Parathyroid adenoma (tissue), 2 donors: ENCODE results near the gene PRDX3.

Source experiments
- H2AFZ ChIP-seq: fragments of 300-600 bp; sonication (generic); one replicate; pipeline ENCODE4 v1.7.0; 2017; ENCODE audit warnings: antibody characterized with exemption, mild to moderate bottlenecking
- H3K27ac ChIP-seq: fragments of 300-600 bp; sonication (generic); one replicate; pipeline ENCODE4 v1.7.0; 2017
- H3K27me3 ChIP-seq: fragments of 300-600 bp; sonication (generic); one replicate; pipeline ENCODE4 v1.7.0; 2017; ENCODE audit warnings: low read length; ENCODE audit not compliant: control insufficient read depth, insufficient read depth
- H3K36me3 ChIP-seq: fragments of 300-600 bp; sonication (generic); one replicate; pipeline ENCODE4 v1.7.0; 2017; ENCODE audit warnings: low read length; ENCODE audit not compliant: control insufficient read depth, insufficient read depth
- H3K4me1 ChIP-seq: fragments of 300-600 bp; sonication (generic); one replicate; pipeline ENCODE4 v1.7.0; 2017; ENCODE audit warnings: control low read depth
- H3K4me2 ChIP-seq: fragments of 300-600 bp; sonication (generic); one replicate; pipeline ENCODE4 v1.7.0; 2017; ENCODE audit warnings: low read length
- H3K4me3 ChIP-seq: fragments of 300-600 bp; sonication (generic); one replicate; pipeline ENCODE4 v1.7.0; 2017; ENCODE audit warnings: low read depth, low read length
- H3K79me2 ChIP-seq: fragments of 300-600 bp; sonication (generic); one replicate; pipeline ENCODE4 v1.7.0; 2017; ENCODE audit warnings: control low read depth
- H3K9ac ChIP-seq: fragments of 300-600 bp; sonication (generic); one replicate; pipeline ENCODE4 v1.7.0; 2017; ENCODE audit warnings: mild to moderate bottlenecking
- H3K9me3 ChIP-seq: fragments of 300-600 bp; sonication (generic); one replicate; pipeline ENCODE4 v1.7.0; 2017; ENCODE audit warnings: low read length; ENCODE audit not compliant: control insufficient read depth
- TF ChIP-seq, protein P1 (sequence below): fragments of 300-600 bp; sonication (generic); IDR thresholded peaks from one replicate; pipeline ENCODE4 v1.7.0; 2017; ENCODE audit warnings: antibody characterized with exemption, mild to moderate bottlenecking
- donor health status: primary hyperparathyroidism.

The PRDX3 gene

DNA sequence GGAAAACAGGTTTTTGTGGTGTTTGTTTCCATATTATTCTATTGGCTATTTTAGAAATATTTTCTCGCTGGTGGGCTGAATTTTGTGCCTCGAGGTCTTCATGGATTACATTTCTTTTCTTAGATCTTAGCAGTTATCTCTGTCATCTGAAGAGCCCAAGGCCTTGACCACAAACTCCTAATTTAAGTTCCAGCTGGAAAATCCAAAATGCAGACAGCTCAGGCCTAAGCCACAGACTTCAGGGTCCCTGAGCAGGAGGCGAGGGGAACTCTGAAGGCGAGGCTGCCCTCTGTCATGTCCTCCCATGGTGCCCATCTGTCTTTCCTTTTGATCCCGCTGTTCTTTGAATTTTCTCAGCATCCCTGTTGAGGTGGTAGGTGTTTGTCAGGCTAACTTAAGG lies 60.4 kb downstream of the PRDX3 start:
- Histone ChIP-seq H3K4me1 (peaks cover 3% of the 10 kb centered on the region), H2AFZ (no peak overlapping the region), H3K79me2 (no peaks in the 10 kb centered on the region), H3K9me3 (no peaks in the 10 kb centered on the region), H3K4me3 (no peak overlapping the region), H3K36me3 (no peaks in the 10 kb centered on the region), H3K4me2 (no peak overlapping the region), H3K9ac (no peak overlapping the region), H3K27me3 (no peaks in the 10 kb centered on the region), H3K27ac (no peak overlapping the region)
- TF ChIP-seq, protein P1, sequence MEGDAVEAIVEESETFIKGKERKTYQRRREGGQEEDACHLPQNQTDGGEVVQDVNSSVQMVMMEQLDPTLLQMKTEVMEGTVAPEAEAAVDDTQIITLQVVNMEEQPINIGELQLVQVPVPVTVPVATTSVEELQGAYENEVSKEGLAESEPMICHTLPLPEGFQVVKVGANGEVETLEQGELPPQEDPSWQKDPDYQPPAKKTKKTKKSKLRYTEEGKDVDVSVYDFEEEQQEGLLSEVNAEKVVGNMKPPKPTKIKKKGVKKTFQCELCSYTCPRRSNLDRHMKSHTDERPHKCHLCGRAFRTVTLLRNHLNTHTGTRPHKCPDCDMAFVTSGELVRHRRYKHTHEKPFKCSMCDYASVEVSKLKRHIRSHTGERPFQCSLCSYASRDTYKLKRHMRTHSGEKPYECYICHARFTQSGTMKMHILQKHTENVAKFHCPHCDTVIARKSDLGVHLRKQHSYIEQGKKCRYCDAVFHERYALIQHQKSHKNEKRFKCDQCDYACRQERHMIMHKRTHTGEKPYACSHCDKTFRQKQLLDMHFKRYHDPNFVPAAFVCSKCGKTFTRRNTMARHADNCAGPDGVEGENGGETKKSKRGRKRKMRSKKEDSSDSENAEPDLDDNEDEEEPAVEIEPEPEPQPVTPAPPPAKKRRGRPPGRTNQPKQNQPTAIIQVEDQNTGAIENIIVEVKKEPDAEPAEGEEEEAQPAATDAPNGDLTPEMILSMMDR: no peak
